Measurements from ENCODE around the gene PRTG. TPM values are rescaled to one million over a fixed set of nuclear protein-coding genes. Genes with fewer than 3 reads are reported as not detected.

PRTG gene
- total and polyA plus RNA-seq, 2 of the 13 experiments (the other 11 are each of a cell fraction or from before 2014, with no cell fraction given) = 13.2 to 22.3 TPM

- TF ChIP-seq ZNF503 (CRISPR knock-in tag; IDR thresholded peaks at IDR 0.05) (no peak; the same call in 1 of the 2 replicates), ATF2 (CRISPR knock-in tag; IDR thresholded peaks at IDR 0.05) (0 out of 2 replicates have a peak, but pooled peaks have one; percentile 35), FIP1L1 (IDR thresholded peaks at IDR 0.05; ENCODE audit: borderline replicate concordance, insufficient read depth, low read depth, low read length) (no peak), ZNF12 (CRISPR knock-in tag; IDR thresholded peaks at IDR 0.05) (no peak), ZMYM2 (CRISPR knock-in tag; IDR thresholded peaks at IDR 0.05) (no peak), ZNF446 (CRISPR knock-in tag; IDR thresholded peaks at IDR 0.05) (no peak), ZNF101 (CRISPR knock-in tag; IDR thresholded peaks at IDR 0.05; ENCODE audit: borderline replicate concordance, low read depth) (no peak), MNT (IDR thresholded peaks at IDR 0.05) (no peak), ZNF619 (CRISPR knock-in tag; IDR thresholded peaks at IDR 0.05) (no peak), MTERF4 (CRISPR knock-in tag; IDR thresholded peaks at IDR 0.05) (no peak), IRF9 (CRISPR knock-in tag; IDR thresholded peaks at IDR 0.05; ENCODE audit: borderline replicate concordance) (peak; percentile 71; the same call in 1 of the 2 replicates), ZFP1 (CRISPR knock-in tag; IDR thresholded peaks at IDR 0.05) (no peak), ZNF543 (CRISPR knock-in tag; IDR thresholded peaks at IDR 0.05) (peak; percentile 85), ZBTB46 (CRISPR knock-in tag; IDR thresholded peaks at IDR 0.05; ENCODE audit: borderline replicate concordance) (peak; percentile 76; the same call in 1 of the 2 replicates), ETS1 (CRISPR knock-in tag; IDR thresholded peaks at IDR 0.05) (peak; percentile 33; the same call in 1 of the 2 replicates), ZNF235 (CRISPR knock-in tag; IDR thresholded peaks at IDR 0.05; ENCODE audit: borderline replicate concordance) (peak; percentile 17; the same call in 1 of the 2 replicates), ELF1 (CRISPR knock-in tag; IDR thresholded peaks at IDR 0.05) (no peak), ZNF143 (CRISPR knock-in tag; IDR thresholded peaks at IDR 0.05) (no peak)
Measured at GRCh38 chr15:55742927-55743728, at the start of gene PRTG (continued).

Data from HepG2 (cell line).